NCI-H345 treated with DMSO at 0.1 percent for 48 hours (cell line): ENCODE results near the gene GRHPR.
"Not testable (repeated sequence)": the region's sequence is repeated elsewhere in the genome, so short reads cannot be mapped to it uniquely, and the experiment has no call there.

ENCODE experiments used
- DNase-seq: peaks from one replicate; lab custom pipeline; 2025; ENCODE audit not compliant: unreplicated experiment; lab: John Stamatoyannopoulos, UW

The GRHPR gene

DNA sequence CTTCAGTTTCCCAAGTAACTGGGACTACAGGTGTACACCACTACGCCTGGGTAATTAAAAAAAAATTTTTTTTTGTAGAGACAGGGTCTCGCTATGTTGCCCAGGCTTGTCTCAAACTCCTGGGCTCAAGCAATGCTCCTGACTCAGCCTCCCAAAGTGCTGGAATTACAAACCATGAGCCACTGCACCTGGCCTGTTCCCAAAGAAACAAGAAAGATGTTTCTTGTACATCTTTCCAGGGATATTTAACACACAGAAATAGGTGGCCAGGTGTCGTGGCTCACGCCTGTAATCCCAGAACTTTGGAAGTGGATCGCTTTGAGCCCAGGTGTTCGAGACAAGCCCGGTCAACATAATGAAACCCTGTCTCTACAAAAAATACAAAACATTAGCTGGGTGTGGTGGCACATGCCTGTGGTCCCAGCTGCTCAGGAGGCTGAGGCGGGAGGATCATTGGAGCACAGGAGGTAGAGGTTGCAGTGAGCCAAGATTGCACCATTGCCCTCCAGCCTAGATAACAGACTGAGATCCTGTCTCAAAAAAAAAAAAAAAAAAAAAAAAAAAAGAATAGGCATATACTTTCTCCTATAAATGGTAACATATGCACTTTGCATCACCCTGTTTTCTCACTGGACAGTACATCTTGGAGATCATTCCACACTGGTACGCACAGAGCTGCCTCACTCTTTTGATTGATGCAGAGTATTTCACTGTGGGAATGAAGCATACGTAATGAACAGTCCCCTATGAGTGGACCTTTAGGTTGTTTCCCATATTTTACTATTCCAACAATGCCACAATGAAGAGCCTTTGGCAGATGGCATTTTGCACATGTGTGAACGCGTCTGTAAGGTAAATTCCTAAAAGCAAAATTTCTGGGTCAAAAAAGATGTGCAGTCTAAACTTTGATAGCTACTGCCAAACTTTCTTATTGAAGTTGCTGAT, 2.0 kb upstream of the GRHPR start:
- no peak for DNase-seq

DNA sequence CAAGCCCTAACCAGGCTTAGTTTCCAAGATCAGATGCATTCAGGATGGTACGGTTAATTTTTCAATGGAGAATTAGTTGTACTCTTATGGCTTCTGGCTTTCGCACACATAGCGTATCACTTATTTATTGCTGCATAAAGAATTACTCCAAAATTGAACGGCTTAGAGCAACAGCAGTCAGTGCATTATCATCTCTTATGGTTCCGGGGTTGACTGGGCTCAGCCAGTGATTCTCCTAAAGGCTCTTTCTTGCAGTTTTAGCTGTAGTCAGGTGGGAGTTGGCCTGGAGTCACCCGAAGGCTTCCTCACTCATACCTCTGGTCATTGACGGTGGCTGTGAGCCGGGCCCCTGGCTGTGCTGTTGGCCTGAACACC, 595 bp upstream of the GRHPR start:
- no peak for DNase-seq

DNA sequence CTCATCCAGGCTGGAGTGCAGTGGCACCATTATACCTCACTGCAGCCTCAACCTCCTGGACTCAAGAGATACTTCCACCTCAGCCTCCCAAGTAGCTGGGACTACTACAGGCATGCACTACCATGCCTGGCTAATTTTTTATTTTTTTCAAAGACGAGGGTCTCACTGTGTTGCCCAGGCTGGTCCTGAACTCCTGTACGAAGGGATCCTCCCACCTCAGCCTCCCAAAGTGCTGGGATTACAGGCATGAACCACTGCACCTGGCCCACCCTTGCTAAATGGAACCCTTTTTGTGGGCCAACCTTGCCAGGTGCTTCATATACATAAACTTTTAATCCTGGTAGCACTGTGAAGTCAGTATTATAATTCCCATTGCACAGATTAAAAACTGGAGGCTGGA, 1.0 kb downstream of the GRHPR start:
- no peak for DNase-seq

DNA sequence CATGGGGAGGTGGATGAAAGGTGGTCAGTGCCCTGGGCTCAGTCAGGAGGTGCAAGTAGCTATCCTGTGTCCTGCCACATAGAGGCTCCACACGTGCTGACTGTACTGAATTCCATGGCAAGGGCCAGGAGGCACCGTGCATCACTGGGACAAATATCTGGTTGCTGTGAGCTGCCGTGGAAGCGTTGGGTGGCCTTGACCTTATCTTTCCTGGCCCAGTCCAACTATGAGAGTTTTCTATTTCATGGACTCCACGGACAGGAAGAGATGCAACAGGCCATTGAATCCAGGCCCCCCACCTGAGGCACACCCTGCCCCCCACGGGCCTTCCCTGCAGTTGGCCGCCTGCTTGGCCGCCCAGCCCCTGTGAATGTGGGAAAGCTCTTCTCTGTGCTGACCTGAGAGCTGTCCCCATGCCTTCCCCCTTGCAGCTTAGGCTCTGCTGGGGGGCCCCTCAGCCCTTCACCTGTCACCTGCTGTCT, 1.7 kb downstream of the GRHPR start:
- no peak for DNase-seq

DNA sequence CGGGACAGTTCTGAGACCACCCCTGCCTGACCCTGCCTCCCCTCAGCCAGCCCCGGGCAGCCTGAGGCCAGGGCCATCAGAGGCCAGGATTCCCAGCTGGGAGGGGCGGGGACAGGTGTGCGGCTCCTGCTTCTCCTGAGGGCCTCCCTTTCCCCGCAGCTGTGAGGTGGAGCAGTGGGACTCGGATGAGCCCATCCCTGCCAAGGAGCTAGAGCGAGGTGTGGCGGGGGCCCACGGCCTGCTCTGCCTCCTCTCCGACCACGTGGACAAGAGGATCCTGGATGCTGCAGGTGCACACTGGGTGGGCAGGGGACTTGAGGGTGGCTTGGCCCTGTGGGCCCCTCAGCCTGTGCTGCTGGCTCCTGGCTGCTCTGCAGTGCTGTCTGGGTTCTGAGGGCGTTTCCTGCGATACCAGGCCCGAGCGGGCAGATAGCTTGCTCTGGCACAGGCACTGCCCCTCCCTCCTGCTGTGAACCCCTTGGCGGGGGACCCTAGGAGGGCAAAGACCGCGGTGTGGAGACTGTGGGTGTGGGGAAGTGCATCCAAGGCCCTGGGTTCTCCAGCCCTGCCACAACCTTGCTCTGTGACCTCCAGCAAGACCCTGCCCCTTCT, 2.3 kb downstream of the GRHPR start:
- no peak for DNase-seq

DNA sequence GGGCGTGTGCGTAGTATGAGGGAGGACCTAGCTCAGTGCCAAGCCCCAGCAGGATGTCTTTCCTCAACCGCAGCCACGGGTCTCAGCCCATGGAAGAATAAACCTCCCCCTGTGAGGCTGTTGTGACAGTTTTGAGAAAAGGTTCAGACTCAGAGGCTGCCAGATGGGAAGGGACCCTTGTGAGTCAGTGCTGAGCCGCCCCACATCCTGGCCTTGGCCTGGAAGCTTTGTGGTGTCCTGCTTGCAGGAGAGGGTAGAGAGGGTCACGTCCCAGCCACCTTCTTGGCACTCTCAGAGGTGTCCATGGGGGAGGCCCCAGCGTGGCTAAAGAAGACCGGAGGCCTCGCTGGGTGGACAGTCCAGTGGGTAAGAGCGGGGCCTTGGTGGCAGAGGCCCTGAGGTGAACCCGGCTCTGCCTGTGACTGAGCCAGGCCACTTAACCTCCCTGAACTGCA, 2.8 kb downstream of the GRHPR start:
- DNase-seq, result no peak

DNA sequence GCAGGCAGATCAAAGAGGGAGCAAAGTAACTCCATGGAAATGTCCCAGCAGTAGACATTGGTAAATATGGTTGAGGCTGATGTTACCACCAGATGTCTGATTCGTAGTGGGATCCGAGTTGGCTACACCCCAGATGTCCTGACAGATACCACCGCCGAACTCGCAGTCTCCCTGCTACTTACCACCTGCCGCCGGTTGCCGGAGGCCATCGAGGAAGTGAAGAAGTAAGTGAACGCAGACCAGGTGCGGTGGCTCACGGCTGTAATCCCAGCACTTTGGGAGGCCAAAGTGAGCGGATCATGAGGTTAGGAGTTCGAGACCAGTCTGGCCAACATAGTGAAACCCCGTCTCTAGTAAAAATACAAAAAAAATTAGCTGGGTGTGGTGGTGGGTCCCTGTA, 3.9 kb downstream of the GRHPR start:
- DNase-seq, result not testable (repeated sequence)

DNA sequence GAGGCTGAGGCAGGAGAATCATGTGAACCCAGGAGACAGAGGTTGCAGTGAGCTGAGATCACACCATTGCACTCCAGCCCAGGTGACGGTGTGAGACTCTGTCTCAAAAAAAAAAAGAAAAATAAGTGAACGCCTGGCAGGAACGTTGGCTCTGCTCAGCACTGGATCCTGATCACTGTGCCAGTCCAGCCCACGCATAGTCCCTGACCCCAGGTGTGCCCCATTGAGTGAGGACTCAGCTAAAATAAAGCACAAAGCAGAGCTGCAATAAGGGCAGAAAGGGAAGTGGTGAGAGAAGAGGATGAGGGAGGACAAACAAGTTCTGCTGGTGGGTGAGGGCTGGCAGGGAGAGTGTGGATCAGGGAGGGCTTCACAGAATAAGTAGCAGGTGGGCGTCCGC, 4.3 kb downstream of the GRHPR start:
- DNase-seq, result no peak

DNA sequence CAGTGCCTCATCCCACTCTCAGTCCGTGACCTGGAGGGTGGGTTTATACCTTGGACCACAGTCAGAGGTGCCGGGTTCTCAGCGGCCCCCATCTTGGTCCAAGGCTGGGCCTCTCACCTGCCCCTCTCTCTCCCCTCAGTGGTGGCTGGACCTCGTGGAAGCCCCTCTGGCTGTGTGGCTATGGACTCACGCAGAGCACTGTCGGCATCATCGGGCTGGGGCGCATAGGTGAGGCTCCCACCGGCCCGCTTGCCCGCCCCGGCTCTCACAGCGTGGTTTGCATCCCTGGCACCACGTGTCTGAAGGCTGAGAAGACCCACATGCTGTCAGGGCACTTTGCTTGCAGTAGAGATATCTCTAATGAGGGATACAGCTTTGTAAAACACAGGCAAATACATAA, 5.8 kb downstream of the GRHPR start:
- DNase-seq, result no peak

DNA sequence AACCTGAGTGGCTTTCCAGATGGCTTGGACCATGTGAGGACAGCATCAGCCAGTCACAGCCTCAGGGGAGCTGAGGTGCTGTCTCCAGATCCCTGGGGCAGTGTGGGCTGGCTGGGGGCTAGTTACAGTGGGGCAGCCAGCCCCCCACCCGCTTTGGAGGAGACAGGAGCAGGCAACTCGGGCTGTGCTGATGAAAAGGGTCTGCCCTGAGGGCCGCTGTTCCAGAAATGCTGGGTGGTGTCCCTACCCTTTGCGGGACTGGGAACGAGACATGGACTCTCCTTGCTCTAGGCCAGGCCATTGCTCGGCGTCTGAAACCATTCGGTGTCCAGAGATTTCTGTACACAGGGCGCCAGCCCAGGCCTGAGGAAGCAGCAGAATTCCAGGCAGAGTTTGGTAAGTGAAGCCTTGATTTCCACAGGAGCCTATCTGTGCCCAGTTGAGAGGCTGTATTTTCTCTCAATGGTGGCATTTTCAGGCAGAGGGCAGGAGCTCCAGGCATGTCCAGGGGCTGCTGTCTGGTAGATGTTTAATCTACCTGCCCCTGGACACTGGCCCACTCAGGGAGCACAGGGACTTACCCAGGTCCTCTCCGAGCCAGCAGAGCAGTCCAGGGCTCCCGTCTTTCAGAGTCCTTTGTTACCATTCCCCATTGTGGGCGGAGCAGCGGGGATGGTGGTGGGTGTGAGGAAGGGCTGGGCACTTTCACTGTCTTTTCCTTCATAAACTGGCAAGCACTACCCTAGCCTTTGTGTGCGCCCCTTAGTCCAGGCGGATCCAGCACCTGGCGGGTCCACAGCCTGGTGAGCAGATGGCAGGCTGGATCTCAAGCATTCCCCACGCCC, 7.2 kb downstream of the GRHPR start:
- DNase-seq, result no peak

DNA sequence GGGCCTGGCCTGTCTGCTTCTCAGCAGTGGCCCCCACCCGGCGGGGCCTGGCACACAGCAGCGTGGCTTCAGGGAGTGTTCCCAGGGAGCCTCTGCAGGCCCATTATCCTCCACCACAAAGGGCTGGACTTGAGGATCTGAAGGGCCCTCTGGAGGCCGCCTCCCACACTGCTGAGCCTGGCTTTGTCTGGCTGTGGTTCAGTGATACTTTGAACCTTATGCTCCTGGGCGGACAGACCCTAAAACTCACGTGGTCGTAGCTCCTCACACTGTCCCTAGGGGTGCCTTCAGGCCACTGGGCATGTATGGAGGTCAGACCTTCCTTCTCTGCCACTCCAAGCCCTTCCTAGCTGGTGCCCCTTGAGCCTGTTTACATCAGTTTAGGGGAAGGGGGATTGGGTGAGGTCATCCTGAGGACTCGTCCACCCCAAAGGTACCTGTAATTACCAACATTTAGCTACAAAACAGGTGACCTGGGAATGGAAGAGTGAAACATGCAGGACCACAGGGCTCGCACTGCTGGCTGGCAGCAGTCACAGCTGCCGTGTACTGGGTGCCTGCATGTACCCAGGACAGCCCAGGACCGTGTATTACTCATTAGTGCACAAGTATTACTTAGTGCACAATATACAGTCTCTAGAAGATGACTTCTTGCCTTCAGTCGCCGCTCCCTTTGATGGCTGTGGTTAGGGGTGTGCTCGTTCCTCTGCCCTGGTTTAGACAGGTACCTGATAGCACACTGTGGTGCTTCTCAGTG, 8.5 kb downstream of the GRHPR start:
- peak; percentile 20 for DNase-seq

DNA sequence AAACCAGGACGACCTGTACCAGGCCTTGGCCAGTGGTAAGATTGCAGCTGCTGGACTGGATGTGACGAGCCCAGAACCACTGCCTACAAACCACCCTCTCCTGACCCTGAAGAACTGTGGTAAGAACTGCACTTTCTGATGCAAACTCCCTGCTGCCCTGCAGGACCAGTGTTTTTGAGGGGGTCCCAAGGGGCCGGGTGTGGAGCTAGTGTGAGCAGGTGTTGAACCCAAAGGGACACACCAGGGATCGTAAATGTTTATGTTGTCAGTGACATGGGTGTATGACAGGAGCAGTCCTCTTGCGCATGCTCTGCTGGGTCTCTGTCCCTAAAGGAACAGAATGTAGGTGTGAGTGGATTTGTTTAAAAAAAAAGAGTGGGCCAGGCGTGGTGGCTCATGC, 9.5 kb downstream of the GRHPR start:
- DNase-seq, result no peak

DNA sequence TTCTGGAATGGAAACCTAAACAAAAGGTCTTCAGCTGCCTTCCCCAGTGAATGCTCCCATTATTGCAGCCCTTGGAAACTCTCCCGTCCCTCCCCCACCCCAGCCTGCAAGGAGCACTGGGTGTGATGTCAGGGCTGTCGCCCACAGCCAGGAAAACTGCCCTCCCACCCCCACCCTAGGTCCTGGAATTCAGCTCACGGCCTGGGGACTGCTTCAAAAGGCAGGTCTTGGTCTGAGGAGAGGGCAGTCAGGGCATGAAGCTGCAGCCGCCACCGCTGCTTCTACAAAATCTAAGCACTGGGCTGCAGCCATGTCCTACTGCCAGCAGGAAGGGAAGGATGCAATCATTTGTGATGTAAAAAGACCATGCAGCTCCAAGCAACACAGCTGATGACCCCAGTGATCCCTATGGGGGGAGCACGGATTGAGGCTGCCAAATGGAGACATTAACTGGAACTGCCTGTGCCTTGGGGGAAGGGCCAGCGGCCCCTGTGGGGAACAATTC, 11.4 kb downstream of the GRHPR start:
- no peak for DNase-seq

DNA sequence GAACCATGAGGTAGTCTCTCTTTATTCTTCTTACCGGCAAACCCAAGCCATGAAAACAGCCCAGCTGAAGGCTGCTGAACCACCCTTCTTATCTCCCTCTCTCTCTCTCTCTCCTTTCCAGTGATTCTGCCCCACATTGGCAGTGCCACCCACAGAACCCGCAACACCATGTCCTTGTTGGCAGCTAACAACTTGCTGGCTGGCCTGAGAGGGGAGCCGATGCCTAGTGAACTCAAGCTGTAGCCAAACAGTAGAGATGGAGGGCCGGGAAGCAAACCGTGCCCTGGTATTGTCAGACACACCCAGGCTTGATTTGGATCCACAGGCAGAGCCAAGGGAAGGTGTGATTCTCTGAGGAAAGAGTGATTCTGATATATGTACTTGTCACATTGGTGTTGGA, 14.0 kb downstream of the GRHPR start:
- no peak for DNase-seq

DNA sequence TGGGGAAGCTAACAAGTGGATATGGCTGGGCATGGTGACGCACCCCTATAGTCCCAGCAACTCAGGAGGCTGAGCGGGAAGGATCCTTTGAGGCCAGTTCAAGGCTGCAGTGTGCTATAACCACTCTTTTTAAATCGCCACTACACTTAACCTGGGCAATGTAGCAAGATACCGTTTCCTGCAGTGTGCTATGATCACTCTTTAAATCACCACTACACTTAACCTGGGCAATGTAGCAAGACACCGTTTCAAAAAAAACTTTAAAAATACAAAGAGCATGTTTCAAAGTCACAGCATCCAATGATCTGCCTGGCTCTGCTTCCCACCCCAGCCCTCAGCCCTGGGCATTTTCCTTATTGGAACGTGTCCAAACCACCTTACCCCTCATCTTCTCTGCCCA, 14.5 kb downstream of the GRHPR start:
- DNase-seq, result no peak

DNA sequence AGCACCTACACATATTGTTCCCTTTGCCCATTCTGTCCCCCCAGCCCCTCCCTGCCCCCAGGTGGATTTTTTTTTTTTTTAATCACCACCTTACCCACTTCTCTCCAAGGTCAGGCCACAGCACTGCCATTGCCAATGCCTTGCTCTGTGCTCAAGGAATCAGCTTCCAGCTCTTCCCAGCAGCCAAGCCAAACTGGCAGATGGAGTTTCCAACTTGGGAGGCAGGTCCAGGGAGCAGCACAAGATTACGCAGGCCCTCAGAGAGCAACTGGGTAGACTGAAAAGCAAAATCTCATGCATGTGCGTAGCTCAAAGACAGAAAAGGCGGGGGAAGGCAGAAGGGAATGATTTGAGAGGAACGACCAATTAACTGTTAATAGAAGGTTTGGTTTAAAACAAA, 15.1 kb downstream of the GRHPR start:
- DNase-seq, result no peak

DNA sequence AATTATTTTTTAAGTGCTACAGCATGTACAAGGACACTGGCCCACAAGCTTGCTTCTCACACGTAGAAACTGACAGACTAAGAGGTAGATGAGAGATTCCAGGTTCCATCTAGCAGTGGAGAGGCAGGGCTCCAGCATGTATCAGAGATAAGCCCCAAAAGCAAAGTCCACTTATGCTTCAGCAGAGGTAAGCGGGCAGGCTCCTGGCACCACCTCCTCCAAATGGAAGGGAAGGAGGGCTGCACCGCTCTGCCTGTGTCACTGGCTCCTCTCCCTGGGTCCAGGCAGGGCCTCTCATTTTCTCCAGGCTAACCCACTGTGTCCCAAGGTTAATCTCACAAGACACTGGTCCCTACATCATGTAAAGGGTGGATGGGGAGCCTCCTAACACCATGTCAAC, 15.9 kb downstream of the GRHPR start:
- DNase-seq, result no peak

DNA sequence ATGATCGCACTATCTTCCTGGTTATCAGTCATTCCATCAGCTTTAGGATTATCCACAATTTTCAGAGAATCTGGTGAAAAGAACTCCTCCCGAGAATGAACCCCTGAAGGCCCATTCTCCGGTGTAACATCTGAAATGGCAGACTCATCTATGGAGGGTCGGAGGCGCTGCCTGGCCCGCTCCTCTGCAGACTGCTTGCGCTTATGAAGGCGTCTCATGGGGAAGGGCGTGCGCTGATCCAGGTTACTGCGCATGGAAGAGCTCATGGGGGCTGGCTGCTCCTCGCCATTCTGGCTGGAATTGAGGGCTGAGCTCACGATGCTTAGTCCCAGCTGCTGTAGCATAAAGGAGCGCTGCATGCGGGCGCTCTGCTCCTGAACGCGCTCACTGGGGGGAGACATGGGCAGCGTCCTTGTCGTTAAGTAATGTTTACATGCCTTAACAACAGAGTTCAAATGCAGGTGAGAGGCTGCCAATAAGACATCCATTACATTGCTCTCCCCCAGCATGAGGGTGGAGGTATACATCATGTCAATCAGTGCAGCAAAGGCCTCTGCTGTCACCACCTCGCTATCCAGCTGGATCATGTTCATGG, 19.4 kb downstream of the GRHPR start:
- no peak for DNase-seq

DNA sequence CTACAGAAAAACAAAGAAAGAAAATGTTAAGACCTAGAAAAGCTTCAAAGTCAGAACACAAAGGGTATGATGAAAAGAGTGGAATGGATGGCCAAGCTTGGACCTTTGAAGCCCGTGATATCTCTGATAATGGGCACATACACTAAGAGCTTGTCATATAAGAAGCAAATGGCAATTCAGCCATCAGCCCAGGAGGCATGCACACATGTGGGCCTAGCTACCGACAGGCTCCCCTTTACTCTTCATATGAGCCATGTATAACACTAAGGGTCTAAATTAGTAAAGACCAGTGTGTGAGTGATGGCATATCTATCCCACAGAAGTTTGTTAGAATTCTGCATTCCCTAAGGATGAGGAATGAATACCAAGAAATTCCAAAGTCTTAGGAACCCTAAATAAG, 20.1 kb downstream of the GRHPR start:
- DNase-seq, result no peak

DNA sequence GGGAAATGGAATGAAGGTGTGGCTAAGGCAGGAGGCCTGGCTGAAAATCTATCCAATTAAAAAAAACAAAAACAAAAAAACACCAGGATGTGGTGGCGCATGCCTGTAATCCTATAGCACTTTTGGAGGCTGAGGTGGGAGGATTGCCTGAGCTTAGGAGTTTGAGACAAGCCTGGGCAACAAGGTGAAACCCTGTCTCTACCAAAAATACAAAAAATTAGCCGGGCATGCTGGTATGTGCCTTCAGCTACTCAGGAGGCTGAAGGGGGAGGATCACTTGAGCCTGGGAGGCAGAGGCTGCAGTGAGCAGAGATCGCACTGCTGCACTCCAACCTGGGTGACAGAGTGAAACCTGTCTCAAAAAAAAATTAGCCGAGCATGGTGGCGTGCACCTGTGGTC, 21.1 kb downstream of the GRHPR start:
- DNase-seq, result no peak
